Astrocyte of the spinal cord (primary cell): ENCODE data around the gene ZSCAN4.

ENCODE experiments used
- DNase-seq: peaks from one replicate; pipeline ENCODE4 v3.0.0; 2011; ENCODE audit warnings: low read depth, low spot score
- H3K4me3 ChIP-seq: 2 replicates; pipeline ENCODE4 v1.5.1; 2011; ENCODE audit warnings: low read depth, mild to moderate bottlenecking, low read length, moderate library complexity
- CTCF ChIP-seq: IDR thresholded peaks from 2 replicates; pipeline ENCODE4 v1.5.1; 2012; ENCODE audit warnings: low read depth, mild to moderate bottlenecking, low read length, inconsistent platforms
- in situ Hi-C: cut with HindIII; loops from 2 replicates; pipeline ENCODE4 v1.10.0; 2017; ENCODE audit warnings: low sequenced_read_pairs

ZSCAN4 gene

GRCh38 chr19:57668635-57669034 lies at the start of gene ZSCAN4:
ZSCAN4 (plus strand) TSS chr19:57668935; CDS start chr19:57676146, 7,211 bp downstream.
- no peak within 1 kb of the TSS for H3K4me3 ChIP-seq
- no peak for TF ChIP-seq CTCF
- in situ Hi-C loops = no loop called here
- no peak for DNase-seq

- H3K4me3 ChIP-seq = no peak overlapping the region
- TF ChIP-seq CTCF = no peak
- DNase-seq = peak; percentile 28
- in situ Hi-C loops = no loop called here
Measured at GRCh38 chr19:57620673-57621348, 47.9 kb upstream of the ZSCAN4 start.

GRCh38 chr19:57623091-57623490 lies 45.6 kb upstream of the ZSCAN4 start:
- in situ Hi-C loops = no loop called here
- no peak overlapping the region for H3K4me3 ChIP-seq
- TF ChIP-seq CTCF = no peak

GRCh38 chr19:57632987-57633831 lies 35.5 kb upstream of the ZSCAN4 start, which contains the start of gene ZNF211:
ZNF211 (plus strand) TSS chr19:57633168; CDS start chr19:57633347, 179 bp downstream.
- peak within 1 kb of the TSS; percentile 78 for H3K4me3 ChIP-seq
- TF ChIP-seq CTCF = no peak
- peak; percentile 95 for DNase-seq
- in situ Hi-C loops = no loop called here

More at GRCh38 chr19:57623091-57623490, 45.6 kb upstream of the ZSCAN4 start:
- no peak for DNase-seq

- DNase-seq = no peak
- peak overlapping the region; percentile 78 for H3K4me3 ChIP-seq
- TF ChIP-seq CTCF = no peak
- in situ Hi-C loops = no loop called here
Measured at GRCh38 chr19:57633832-57634131, 35.0 kb upstream of the ZSCAN4 start.

- no peak overlapping the region for H3K4me3 ChIP-seq
- DNase-seq = no peak
- no peak for TF ChIP-seq CTCF
- in situ Hi-C loops = no loop called here
Measured at GRCh38 chr19:57637379-57637778, 31.4 kb upstream of the ZSCAN4 start.
